HG03342 (cell line): Measurements from ENCODE around the gene SPEM3.
"Not testable (repeated sequence)": the region's sequence is repeated elsewhere in the genome, so short reads cannot be mapped to it uniquely, and the experiment has no call there.

Experiments used
- ATAC-seq: cut with Tn5 transposase; IDR thresholded peaks from one replicate; pipeline ENCODE4 v1.9.1; 2021; ENCODE audit warnings: mild to moderate bottlenecking, moderate library complexity; ENCODE audit not compliant: unreplicated experiment

Gene SPEM3

GRCh38 chr17:7468804-7469389 lies 40.2 kb downstream of the SPEM3 start:
- ATAC-seq: no peak

GRCh38 chr17:7469843-7470242 lies 41.2 kb downstream of the SPEM3 start:
- ATAC-seq: not testable (repeated sequence)

- ATAC-seq: not testable (repeated sequence)
Measured at GRCh38 chr17:7470457-7470973, 41.9 kb downstream of the SPEM3 start.

GRCh38 chr17:7471729-7472128 lies 43.1 kb downstream of the SPEM3 start:
- no peak for ATAC-seq

GRCh38 chr17:7474767-7475166 lies 46.1 kb downstream of the SPEM3 start:
- not testable (repeated sequence) for ATAC-seq

GRCh38 chr17:7475764-7476422 lies 47.2 kb downstream of the SPEM3 start:
- no peak for ATAC-seq

GRCh38 chr17:7476494-7476893 lies 47.8 kb downstream of the SPEM3 start:
- no peak for ATAC-seq

- no peak for ATAC-seq
Measured at GRCh38 chr17:7476951-7477350, 48.3 kb downstream of the SPEM3 start.

- no peak for ATAC-seq
Measured at GRCh38 chr17:7477392-7478275, 49.0 kb downstream of the SPEM3 start.

- no peak for ATAC-seq
Measured at GRCh38 chr17:7478276-7479212, 49.9 kb downstream of the SPEM3 start.

- no peak for ATAC-seq
Measured at GRCh38 chr17:7479213-7480088, 50.8 kb downstream of the SPEM3 start, which contains the start of gene ZBTB4. ZBTB4 (minus strand) TSS chr17:7479631; CDS start chr17:7466801, 12,830 bp downstream.

- ATAC-seq: no peak
Measured at GRCh38 chr17:7480089-7480384, 51.4 kb downstream of the SPEM3 start.

GRCh38 chr17:7481275-7481674 lies 52.6 kb downstream of the SPEM3 start, which contains the start of gene SLC35G6:
SLC35G6 (plus strand) TSS chr17:7481446; CDS start chr17:7481517, 71 bp downstream.
- ATAC-seq: not testable (repeated sequence)

GRCh38 chr17:7481842-7482741 lies 53.4 kb downstream of the SPEM3 start:
- ATAC-seq: not testable (repeated sequence)
